Esophagus muscularis mucosa (tissue), 4 donors: ENCODE results near the gene IGFBP6. TPM values are rescaled to one million over a fixed set of nuclear protein-coding genes. Genes with fewer than 3 reads are reported as not detected.
A peak's percentile ranks its signal among the peaks of the same experiment; 100 is the strongest.

Source experiments
- DNase-seq: peaks from one replicate; pipeline ENCODE4 v3.0.0-alpha.2; 2017; ENCODE audit errors: extremely low spot score
- H3K27ac ChIP-seq, 4 donors: fragments of 200-600 bp; sonication (generic); replicated peaks in 1 of 4; 1 replicate in 3 of 4; 2 replicates in 1 of 4; pipeline ENCODE4 v1.5.1; 2016 to 2019; ENCODE audit warnings: mild to moderate bottlenecking in 1 of 4
- H3K27me3 ChIP-seq, 4 donors: fragments of 200-600 bp; sonication (generic); one replicate each; pipeline versions ENCODE4 v1.5.1 to v1.6.0; 2016 to 2019
- H3K36me3 ChIP-seq, 4 donors: fragments of 200-600 bp; sonication (generic); one replicate each; pipeline ENCODE4 v1.5.1; 2016 to 2019
- H3K4me1 ChIP-seq, 4 donors: fragments of 200-600 bp; sonication (generic); one replicate each; pipeline ENCODE4 v1.5.1; 2016 to 2019
- H3K4me3 ChIP-seq, 4 donors: fragments of 200-600 bp; sonication (generic); 1 replicate in 2 of 4; 2 replicates in 2 of 4; pipeline ENCODE4 v1.5.1; 2016 to 2019; ENCODE audit warnings: mild to moderate bottlenecking in 4 of 4, moderate library complexity in 1 of 4
- H3K9me3 ChIP-seq, 4 donors: fragments of 200-600 bp; sonication (generic); 1 replicate in 3 of 4; 2 replicates in 1 of 4; pipeline ENCODE4 v1.5.1; 2016 to 2019
- CTCF ChIP-seq, 3 experiments: fragments of 200-600 bp in 2 of 3; fragments of 450-650 bp in 1 of 3; sonication (generic) in 2 of 3; IDR thresholded peaks; one replicate each; pipeline ENCODE4 v1.5.1; 2017 to 2019; ENCODE audit warnings: antibody characterized with exemption in 3 of 3, mild to moderate bottlenecking in 2 of 3, moderate library complexity in 1 of 3
- EP300 ChIP-seq: sonication (generic); formaldehyde crosslinking; IDR thresholded peaks from one replicate; pipeline ENCODE4 v1.6.1; 2017; ENCODE audit warnings: antibody characterized with exemption
- POLR2A ChIP-seq: fragments of 450-650 bp; IDR thresholded peaks from one replicate; pipeline ENCODE4 v1.6.1; 2017; ENCODE audit warnings: antibody characterized with exemption, moderate library complexity, mild to moderate bottlenecking, low read depth
- POLR2AphosphoS5 ChIP-seq, 2 donors: sonication (generic); formaldehyde crosslinking; IDR thresholded peaks; one replicate each; pipeline ENCODE4 v1.6.1; 2017; ENCODE audit warnings: antibody characterized with exemption in 2 of 2
- WGBS: methylation state at CpG from one replicate; pipeline ENCODE4 v1.1.5; 2018; 5-methylcytosine and 5-hydroxymethylcytosine counted together
- intact Hi-C: fragments of 100-400 bp; cut with DNase I; formaldehyde crosslinking; loops from one replicate; pipeline ENCODE4 v1.15.1; 2023
- total RNA-seq, 4 donors: library from RNA; depleted of rRNA; stranded (reverse); fragments of >200 nt; gene quantifications; one replicate each; pipeline versions ENCODE4 v1.1.0 to v1.2.1, GENCODE V29; 2016

IGFBP6 gene
- total RNA-seq, 4 donors from 2014 or later = 626 to 1,141 (median 795) TPM

GRCh38 chr12:53053218-53054111 is 44.0 kb upstream of the IGFBP6 start:
- intact Hi-C loops = no loop called here
- Histone ChIP-seq H3K27me3 (no peaks in the 10 kb centered on the region), H3K9me3 (no peaks in the 10 kb centered on the region), H3K4me3 (peak overlapping the region; percentile 76 to 82 (median 79)), H3K4me1 (peaks cover 66 to 96% (median 94%) of the 10 kb centered on the region in 4 donors), H3K27ac (peak overlapping the region; percentile 97 to 99 (median 98)), H3K36me3 (peaks cover 11 to 63% (median 38%) of the 10 kb centered on the region in 4 donors)
- WGBS = 48% methylated on average over 16 of the region's 16 CpGs
- peak; percentile 45 to 71 (median 66) for TF ChIP-seq CTCF (IDR thresholded peaks at IDR 0.05)
- TF ChIP-seq EP300 = no peak
- peak in 1 of 2 donors; percentile 28 for TF ChIP-seq POLR2AphosphoS5 (IDR thresholded peaks at IDR 0.05)
- TF ChIP-seq POLR2A = no peak
- DNase-seq = no peak

GRCh38 chr12:53054112-53054878 is 43.2 kb upstream of the IGFBP6 start:
- H3K27me3 ChIP-seq = no peaks in the 10 kb centered on the region
- no peaks in the 10 kb centered on the region for H3K9me3 ChIP-seq
- peaks cover 11 to 71% (median 46%) of the 10 kb centered on the region in 4 donors for H3K36me3 ChIP-seq
- TF ChIP-seq CTCF (IDR thresholded peaks at IDR 0.05) (no peak), EP300 (no peak), POLR2AphosphoS5 (IDR thresholded peaks at IDR 0.05) (peak in 1 of 2 donors; percentile 85), POLR2A (peak; percentile 70)
- H3K4me3 ChIP-seq = peak overlapping the region; percentile 76 to 82 (median 79)
- DNase-seq = peak; percentile 99
- peak overlapping the region; percentile 97 to 99 (median 98) for H3K27ac ChIP-seq
- intact Hi-C loops = no loop called here
- peaks cover 62 to 96% (median 94%) of the 10 kb centered on the region in 4 donors for H3K4me1 ChIP-seq
- 19% methylated on average over 22 of the region's 48 CpGs for WGBS

GRCh38 chr12:53055471-53056266 is 41.8 kb upstream of the IGFBP6 start:
- DNase-seq = no peak
- intact Hi-C loops = no loop called here
- 80% methylated on average over 10 of the region's 15 CpGs for WGBS
- Histone ChIP-seq H3K36me3 (peaks cover 19 to 85% (median 60%) of the 10 kb centered on the region in 4 donors), H3K4me3 (no peak overlapping the region), H3K27me3 (no peaks in the 10 kb centered on the region), H3K4me1 (peaks cover 74 to 96% (median 94%) of the 10 kb centered on the region in 4 donors), H3K27ac (peak overlapping the region; percentile 10 to 99 (median 98)), H3K9me3 (no peaks in the 10 kb centered on the region)
- no peak for TF ChIP-seq POLR2AphosphoS5 (IDR thresholded peaks at IDR 0.05)
- TF ChIP-seq EP300 = no peak
- no peak for TF ChIP-seq POLR2A
- no peak for TF ChIP-seq CTCF (IDR thresholded peaks at IDR 0.05)

- Histone ChIP-seq H3K4me1 (peaks cover 80 to 96% (median 94%) of the 10 kb centered on the region in 4 donors), H3K9me3 (no peaks in the 10 kb centered on the region), H3K27ac (peak overlapping the region in 3 of 4 donors; percentile 19 to 99 (median 30)), H3K4me3 (no peak overlapping the region), H3K27me3 (no peaks in the 10 kb centered on the region), H3K36me3 (peaks cover 19 to 91% (median 66%) of the 10 kb centered on the region in 4 donors)
- intact Hi-C loops = no loop called here
- DNase-seq = no peak
- WGBS = 71% methylated on average over 5 of the region's 5 CpGs
- TF ChIP-seq POLR2A (no peak), POLR2AphosphoS5 (IDR thresholded peaks at IDR 0.05) (no peak), CTCF (IDR thresholded peaks at IDR 0.05) (no peak), EP300 (no peak)
Observed at GRCh38 chr12:53056296-53056695, 41.2 kb upstream of the IGFBP6 start.
